HG02943 (cell line): Measurements from ENCODE around the gene KCP.

ENCODE experiments used
- ATAC-seq: cut with Tn5 transposase; IDR thresholded peaks from one replicate; pipeline ENCODE4 v1.9.1; 2021; ENCODE audit warnings: mild to moderate bottlenecking, low read depth, moderate library complexity; ENCODE audit not compliant: unreplicated experiment

KCP gene

DNA sequence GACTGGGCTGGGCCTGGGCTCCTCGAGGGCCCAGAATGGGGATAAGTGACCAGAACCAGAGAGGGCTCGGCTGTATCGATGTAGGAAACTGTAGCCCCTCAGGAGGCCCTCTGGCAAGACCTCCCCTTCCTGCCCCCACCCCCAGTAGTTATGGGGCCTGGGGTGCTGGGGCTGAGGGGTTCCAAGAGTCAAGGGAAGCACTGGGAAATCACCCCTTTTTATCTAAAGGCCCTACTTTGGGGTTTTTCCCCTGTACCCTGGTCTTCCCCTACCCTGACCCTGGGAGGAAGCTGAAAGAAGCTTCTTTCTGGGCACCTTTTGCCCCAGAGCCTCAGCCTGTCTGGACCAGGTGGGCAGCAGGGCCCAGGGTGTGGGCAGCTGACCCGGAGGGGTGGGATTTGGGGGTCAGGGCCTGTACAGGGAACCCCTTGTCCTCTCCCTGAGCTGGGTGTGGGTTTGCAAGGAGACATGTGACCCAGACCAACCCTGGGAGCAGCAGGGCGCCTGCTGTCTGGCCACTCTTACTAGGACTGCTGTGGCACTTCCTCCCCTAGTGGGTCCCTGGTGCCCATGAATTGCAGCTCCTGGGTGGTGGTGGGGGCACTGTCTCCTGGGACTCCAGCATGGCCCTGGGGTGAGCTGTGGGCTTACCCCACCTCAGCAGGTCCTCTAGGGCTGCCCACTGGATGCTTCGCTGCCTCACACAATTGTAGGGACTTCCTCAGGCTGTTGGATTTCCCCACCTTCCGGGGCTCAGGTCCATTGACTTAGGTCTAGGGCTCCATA, 28.8 kb upstream of the KCP start:
- no peak for ATAC-seq

DNA sequence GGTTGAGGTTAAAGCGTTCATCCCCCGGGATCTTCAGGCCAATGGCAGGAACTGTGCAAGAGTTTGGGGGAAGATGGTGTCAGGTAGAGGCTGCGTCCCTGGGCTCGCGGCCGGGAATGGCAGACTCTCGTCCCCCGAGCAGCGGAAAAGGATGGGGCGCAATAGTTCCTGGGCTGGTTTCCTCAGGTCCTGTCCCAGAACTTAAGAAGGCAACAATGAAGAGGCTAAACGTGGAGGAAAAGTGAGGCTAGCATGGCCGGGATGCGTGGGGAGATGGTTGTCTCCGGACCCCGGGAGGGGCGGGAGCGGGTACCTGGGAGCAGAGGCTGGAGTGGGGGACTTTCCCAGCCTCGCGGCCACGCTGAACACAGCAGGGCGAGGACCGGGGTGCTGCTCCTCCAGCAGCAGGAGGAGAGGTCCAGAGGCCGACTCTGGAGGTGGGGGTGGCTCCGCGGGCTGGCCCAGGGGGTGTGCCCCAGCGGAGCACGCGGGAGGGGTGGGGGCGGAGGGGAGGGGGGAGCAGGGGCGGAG, 28.1 kb upstream of the KCP start:
- ATAC-seq, result no peak

DNA sequence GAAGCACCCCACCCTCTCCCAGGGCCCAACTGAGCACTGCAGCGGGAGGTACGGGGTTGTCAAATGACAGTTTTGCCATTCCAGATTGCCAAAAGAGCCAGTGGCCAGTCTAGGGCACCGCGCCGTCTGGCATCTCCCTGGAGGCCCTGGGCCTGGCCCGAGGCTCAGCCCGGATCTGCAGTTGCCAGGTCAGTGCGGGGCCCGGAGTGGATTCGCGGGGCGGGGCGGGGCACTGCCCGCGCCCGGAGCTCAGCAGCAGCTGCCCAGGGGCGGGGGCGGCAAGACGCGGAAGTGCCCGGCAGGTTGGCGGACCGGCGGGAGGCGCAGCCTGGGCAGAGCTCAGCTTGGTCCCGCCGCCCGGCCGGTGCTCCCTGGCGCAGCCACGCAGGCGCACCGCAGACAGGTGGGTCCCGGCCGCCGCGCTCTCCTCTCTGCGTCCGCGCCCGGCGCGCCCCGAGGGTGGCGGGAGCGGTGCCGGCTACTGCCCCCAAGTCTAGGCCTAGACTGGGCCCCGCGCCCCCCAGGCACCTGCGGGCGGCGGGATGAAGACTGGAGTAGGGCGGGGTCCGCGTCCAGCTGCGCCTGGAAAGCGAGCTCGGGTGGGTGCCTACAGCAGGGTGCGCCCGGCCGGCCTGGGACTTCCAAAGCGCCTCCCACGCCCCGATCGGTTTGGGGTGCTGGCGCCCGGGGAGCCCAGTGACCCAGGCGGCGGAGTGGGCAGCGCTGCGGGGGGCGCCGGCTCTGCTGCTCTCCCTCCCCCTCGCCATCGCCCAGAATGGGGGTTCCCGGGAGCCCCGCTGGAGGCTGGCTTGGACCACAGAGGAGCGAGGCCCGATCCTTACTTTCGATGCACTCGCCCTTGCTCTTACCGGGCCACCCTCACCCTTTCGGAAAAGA, 27.4 kb upstream of the KCP start, which contains the start of gene IRF5:
Gene IRF5, plus strand, starts transcription at position 281 of the 897 bp plus-strand sequence. CDS start 4,155 bp downstream, outside the sequence.
- ATAC-seq, result no peak

DNA sequence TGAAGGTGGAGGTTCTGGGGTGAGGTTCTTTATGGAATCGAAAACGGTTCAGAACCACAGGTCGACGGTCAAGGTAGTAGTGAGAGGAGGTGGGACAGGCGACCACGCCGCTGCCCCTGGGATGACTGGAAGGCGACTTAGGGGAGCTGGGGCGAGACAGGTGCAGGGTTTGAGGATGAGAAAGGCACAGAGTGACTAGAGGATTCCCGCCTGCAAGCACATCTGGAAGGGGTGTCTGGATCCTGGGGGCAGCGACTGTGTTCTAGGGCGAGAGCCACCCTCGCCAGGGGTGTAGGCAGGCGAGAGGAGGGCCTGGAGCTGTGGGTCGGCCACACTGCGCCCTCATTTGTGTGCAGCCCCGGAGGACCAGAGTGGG, 26.8 kb upstream of the KCP start:
- ATAC-seq, result no peak

DNA sequence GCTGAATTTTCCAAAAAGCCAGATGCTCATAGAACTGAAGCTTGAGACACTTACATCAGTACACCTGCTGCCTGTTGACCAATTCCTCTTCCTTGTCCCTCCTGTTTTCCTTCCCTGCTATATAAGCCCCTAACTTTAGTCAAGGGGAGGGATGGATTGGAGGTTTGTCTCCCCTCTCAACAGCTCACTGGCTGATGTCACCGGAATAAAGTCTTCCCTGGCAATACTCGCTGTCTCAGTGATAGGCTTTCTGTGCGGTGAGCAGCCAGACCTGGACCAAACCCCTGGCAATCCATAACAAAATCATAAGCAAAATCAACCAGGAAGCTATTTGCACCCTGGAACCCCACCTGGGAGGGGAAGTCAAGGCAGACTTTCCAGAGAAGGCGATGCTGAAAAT, 26.3 kb upstream of the KCP start:
- no peak for ATAC-seq

DNA sequence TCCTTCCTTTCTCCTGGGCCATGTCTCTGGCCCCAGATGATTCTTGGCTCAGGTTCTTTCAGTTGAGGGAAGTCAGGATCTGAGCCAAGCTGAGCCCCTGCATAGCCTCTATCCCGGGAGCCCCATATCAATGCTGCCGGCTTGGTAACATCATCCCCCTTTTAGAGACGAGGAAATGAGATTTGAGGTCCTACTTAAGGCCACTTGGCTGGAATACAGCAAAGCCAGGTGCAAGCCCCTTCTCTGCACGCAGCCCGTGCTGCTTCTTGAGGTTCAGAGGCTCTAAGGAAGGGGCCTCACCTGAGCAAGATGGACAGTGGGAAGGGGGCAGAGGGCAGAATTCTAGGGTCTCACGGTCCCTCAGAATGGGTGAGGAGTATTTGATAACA, 24.8 kb upstream of the KCP start:
- no peak for ATAC-seq

DNA sequence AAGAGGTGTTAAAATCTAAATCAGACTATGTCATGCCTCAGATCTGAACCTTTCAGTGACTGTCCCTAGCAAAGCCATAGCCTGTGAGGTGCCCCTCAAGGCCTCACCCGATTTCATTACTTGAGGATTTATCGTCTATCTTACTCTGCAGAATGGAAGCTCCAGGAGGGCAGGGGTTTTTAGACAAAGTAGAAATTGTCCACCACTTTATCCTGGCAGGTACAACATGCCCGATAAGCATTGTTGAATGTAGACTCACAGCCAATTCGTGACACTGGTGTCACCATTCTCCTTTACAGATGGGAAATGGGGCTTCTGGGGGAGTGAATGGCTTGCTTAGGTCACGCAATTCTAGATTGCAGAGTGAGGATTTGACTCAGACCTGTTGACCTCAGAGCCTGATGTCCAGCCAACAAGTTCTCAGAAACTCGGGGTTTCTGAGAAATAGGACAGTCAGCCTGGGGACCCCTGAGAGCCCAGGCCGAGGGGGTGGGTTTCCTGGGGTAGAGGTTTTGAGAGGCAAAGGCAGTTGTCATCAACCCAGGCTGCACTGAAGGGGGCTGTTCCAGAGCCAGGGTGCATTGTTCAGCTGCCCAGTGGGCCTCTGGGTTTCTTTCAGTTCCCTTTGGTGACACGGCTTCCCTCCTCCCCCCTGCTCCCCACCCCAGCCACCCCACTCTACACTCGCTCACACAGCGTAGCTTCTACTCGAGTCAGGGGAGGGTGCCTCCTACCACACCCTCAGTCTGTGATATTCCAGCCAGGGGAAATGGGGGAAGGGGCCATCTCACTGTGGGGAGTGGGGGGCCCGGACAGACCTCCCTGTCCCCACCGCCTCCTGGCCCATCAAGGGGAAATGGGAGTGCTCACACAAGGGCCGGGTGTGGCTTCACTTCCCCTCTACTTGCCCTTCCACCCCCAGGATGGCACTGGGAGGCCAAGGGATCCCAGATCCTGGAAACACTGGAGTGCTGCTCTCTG, 24.1 kb upstream of the KCP start:
- peak; percentile 30 for ATAC-seq

DNA sequence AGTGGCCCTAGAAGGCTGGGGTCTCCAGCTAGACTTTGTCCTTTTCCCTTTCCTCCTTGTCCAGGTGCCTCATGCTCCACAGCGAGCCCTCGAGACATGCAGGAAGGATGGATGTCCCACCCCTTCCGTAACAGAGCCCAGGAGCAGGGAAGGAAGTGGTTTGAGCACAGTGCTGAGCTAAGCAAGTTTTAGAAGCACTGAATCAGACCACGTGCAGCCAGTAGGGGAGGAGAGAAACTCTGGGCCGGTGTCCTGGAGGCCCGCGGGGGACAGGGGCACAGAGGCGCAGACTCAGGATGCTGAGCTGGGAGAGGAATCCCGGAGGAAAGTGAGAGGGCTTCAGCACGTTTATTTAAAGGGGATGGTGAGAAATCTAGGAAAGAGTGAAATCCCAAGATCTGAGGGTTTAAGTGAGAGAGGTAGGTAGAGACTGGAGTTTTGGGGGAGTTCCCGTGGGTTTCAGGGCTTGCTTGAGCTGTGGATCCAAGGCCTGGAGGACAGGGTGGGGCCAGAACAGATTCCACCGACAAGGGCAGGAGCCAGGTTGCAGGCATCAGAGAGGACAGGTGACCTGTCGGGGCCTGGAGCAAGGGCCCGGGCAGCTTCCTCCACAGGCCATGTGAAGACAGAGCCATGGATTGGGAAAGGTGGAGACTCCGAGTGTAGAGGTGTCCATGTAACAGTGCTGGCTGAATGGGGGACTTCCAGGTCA, 22.8 kb upstream of the KCP start:
- ATAC-seq, result no peak

DNA sequence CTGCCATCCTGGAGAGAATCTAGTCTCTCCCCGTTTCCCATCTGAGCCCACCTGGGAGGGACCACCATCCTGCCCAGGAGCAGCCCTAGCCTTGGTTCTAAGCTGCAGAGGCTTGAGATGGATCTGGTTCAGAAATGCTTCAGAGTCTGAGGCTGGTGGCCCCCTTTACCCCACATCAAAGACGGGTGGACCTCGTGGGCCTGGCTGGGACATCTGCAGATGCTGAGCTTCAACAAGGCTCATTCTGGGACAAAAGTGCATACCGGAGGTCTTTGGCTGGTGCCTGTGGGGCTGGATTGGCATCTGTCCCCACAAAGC, 22.3 kb upstream of the KCP start:
- ATAC-seq, result no peak

DNA sequence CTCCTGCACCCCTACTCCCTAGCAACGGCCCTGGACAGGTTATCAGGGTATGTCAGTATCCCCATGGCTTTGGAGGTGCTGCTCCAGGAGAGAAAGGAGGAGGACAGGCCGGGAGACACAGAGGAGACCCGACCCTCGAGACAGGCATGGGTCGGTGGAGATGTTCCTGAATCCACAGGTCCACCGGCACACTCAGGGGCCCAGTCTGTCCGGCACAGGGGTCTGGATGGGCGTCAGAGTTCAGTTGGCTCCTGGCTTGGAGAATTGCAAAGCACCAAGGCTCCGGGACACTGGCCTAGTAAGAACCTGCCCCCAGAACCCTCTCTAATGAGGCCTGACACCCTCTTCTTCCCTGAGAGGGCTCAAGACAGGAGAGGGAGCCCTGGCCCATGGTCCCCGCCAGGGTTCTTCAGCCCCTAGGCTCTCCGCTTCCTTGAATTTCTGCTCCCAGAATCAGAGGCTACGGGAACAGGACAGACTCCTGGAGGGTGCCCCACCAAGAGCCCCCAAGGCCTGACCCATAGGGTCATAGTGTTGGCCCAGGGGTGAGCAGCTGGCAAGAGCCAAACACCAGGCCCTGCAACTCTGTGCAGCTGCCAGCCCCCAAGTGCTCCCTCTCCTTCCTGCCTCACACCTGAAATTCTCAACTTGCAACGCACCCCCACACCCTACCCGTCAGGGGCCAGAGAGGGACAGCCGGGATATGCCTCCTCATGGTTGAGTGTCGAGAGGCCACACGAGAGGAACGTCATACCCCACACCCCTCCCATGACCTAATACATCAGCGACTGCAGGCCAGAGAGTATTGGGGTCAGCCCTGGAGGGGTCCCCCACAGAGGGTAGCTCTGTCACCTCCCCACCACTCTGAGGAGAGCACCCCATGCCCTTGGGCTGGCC, 21.7 kb upstream of the KCP start:
- ATAC-seq, result no peak

DNA sequence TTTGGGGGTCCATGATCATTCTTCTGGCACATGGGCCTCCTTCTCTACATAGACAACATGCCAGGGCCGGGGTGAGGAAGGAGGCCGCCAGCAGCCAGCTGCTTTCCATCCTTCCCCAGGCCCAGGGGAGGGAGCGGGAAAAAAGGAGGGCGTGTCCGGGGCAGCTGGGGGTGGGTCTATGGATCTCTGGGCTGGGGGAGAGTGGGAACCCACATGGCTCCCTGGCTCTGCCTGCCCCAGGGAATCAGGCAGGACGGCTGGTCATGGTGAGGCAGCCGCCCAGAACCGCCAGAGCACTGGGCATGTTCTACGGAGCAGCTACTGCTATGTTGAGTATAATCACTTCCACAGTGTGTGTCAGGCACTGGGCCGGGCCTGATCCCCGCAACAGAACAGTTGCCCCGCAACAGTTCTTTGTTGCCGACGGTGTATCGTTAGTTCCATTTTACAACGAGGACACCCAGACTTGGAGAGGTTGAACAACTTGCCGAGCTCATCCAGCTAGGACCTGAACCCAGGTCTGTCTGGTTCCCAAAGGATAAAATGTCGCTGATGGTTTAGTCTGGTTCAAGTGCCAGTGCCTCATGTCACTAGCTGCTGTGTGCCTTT, 20.8 kb upstream of the KCP start:
- ATAC-seq, result no peak

DNA sequence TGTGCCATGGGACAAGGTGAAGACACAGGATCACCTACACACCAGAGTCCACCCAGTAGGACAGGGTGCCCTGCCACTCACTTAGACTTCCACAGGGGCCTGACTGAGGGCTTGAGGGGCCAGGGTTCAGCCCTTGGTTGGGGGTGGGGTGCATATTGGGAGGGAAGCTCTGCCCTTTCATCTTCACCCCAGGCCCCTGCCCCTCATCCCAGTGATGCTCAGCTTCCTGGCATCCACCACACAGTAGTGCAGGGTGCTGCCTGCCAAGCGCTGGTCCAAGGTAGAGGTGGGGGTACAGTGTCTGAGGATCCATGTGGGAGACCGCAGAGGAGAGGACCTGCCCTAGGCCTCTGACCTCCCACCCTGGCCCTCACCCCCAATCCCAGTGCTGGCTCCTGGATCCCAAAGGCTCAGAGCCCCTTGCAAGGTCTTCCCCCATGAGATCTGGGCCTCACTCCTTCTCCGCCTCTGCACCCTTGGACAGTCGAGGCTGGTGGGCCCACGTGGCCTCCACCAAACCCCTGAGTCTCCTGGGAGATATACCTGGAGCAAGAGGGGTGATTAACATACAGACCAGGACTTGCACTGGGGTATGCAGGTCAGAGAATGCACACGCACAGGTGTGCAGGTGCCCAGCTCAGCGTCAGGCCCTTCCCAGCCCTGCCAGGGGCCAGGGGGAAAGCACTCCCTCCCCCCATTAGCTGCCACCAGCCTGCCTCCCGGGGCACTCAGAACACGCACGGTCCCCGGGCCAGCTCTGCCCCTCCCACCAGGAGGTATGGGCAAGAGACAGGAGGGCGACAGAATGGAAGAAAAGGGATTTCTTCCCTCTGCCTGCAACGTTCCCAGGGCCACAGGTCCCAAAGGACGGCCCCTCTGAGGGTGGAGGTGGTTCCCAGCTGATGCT, 18.6 kb upstream of the KCP start:
- ATAC-seq, result no peak

DNA sequence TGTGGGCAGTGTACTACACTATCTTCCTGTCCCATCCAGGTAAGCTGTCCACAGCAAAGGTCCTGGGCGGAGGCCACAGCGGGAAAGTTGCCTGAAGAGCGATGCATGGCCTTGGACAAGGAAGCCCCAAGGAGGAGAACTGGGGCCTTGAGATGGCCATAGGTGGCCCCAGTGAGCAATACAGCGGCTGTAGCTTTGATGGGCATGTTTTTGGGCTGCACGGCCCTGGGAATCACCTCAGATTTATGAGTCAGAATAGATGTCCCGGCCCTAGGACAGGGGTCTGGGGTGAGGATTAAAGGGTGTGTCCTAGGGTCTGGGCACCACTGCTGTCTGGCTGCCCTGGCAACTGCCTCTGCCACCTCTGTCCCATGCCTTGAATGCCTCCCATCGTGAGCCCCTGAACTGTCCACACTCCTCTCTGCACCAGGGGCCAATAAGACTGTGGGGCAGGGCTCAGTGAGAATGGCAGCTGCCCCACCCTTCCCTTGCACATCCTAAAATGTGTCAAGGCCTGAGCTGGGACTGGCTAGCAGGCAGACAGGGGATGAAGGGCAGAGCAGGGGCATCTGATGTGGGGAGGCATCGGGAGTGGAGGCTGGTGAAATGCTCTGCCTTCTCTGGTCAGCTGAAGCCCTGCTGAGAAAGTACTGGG, 17.8 kb upstream of the KCP start:
- ATAC-seq, result no peak

DNA sequence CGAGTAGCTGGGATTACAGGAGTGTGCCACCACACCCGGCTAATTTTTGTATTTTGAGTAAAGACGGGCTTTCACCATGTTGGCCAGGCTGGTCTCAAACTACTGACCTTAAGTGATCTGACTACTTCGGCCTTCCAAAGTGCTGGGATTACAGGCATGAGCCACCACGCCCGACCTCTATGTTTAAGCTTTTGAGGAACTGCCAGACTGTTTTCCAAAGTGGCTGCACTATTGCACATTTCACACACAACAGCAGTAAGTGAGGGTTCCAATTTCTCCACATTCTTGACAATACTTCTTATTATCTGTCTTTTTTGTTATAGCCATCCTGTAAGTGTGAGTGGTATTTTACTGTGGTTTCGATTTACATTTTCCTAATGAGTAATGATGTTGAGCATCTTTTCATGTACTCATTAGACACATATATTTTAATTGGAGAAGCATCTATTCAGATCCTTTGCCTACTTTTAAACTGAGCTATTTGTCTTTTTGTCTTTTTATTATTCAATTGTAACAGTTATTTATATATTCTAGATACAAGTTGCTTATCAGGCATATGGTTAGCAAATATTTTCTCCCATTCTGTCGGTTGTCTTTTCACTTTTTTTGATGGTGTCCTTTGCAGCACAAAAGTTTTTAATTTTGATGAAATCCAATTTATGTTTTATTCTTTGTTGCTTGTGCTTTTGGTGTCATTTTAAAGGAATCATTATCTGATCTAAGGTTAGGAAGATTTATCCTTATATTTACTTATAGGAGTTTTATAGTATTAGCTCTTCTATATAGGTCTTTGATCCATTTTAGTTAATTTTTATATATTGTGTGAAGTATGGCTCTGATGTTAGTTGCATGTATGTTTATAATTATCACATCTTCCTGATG, 14.4 kb upstream of the KCP start:
- ATAC-seq, result no peak

DNA sequence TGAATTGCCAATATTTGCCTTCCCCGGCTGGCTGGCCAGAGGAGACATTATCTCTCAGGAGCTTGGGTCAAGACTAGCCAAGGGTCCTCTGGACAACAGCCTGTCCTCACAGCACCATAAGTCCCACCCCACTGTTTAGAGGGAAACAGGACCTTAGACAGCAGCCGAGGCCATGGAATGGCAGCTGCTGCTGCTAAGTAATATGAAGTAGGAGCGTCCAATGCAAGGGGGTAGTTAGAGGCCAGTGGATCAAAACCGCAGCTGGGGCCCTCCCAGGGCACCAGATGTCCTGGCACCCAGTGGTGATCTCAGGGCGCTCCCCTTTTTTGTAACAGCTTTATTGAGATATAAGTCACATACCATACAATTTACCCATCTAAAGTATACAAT, 12.9 kb upstream of the KCP start:
- no peak for ATAC-seq
